SK-N-SH treated with all-trans-retinoic acid at 6 μM for 48 hours (cell line): ENCODE data around the gene PDGFC.

Experiments used
- ATAC-seq: fragments of 200-7000 bp; cut with Tn5 transposase; 3 replicates; pipeline ENCODE4 v1.9.1; 2020; ENCODE audit warnings: mild to moderate bottlenecking, moderate library complexity
- ARNTL ChIP-seq: fragments of 450-650 bp; formaldehyde crosslinking; IDR thresholded peaks from 2 replicates; pipeline ENCODE4 v1.5.0; 2020; ENCODE audit warnings: low read depth, mild to moderate bottlenecking, moderate library complexity, borderline replicate concordance
- BACH2 ChIP-seq: fragments of 250-450 bp; sonication (Bioruptor Pico); IDR thresholded peaks from 2 replicates; pipeline ENCODE4 v1.9.0; 2021; ENCODE audit warnings: mild to moderate bottlenecking, borderline replicate concordance
- CSDC2 ChIP-seq: fragments of 250-450 bp; sonication (Bioruptor Pico); IDR thresholded peaks from 2 replicates; pipeline ENCODE4 v1.5.0; 2020; ENCODE audit warnings: mild to moderate bottlenecking, moderate library complexity
- ESRRG ChIP-seq: fragments of 250-450 bp; sonication (Bioruptor Pico); IDR thresholded peaks from 2 replicates; pipeline ENCODE4 v1.6.1; 2021; ENCODE audit warnings: mild to moderate bottlenecking
- GLIS3 ChIP-seq: fragments of 250-450 bp; sonication (Bioruptor Pico); IDR thresholded peaks from 2 replicates; pipeline ENCODE4 v1.5.0; 2020; ENCODE audit warnings: mild to moderate bottlenecking, moderate library complexity
- ISL1 ChIP-seq: fragments of 250-450 bp; sonication (Bioruptor Pico); IDR thresholded peaks from 2 replicates; pipeline ENCODE4 v2.1.2; 2022; ENCODE audit warnings: mild to moderate bottlenecking, moderate library complexity
- OSR1 ChIP-seq: fragments of 250-450 bp; sonication (Bioruptor Pico); IDR thresholded peaks from 2 replicates; pipeline ENCODE4 v1.8.0; 2022; ENCODE audit warnings: moderate library complexity, mild to moderate bottlenecking, inconsistent platforms
- PPARA ChIP-seq: fragments of 250-450 bp; sonication (Bioruptor Pico); IDR thresholded peaks from 2 replicates; pipeline ENCODE4 v1.5.0; 2020; ENCODE audit warnings: mild to moderate bottlenecking, borderline replicate concordance
- RARB ChIP-seq: fragments of 250-450 bp; sonication (Bioruptor Pico); IDR thresholded peaks from 2 replicates; pipeline ENCODE4 v1.8.0; 2021; ENCODE audit warnings: mild to moderate bottlenecking, moderate library complexity
- SNAI2 ChIP-seq: fragments of 250-450 bp; sonication (Bioruptor Pico); IDR thresholded peaks from 2 replicates; pipeline ENCODE4 v1.5.0; 2020; ENCODE audit warnings: mild to moderate bottlenecking, moderate library complexity
- TCF4 ChIP-seq: fragments of 250-450 bp; sonication (Bioruptor Pico); IDR thresholded peaks from 2 replicates; pipeline ENCODE4 v1.8.0; 2021; ENCODE audit warnings: mild to moderate bottlenecking, moderate library complexity, borderline replicate concordance
- ZC3H10 ChIP-seq: fragments of 250-450 bp; sonication (Bioruptor Pico); IDR thresholded peaks from 2 replicates; pipeline ENCODE4 v1.5.1; 2021; ENCODE audit warnings: mild to moderate bottlenecking, moderate library complexity
- ZFP3 ChIP-seq: fragments of 250-450 bp; sonication (Bioruptor Pico); IDR thresholded peaks from 2 replicates; pipeline ENCODE4 v1.5.0; 2020; ENCODE audit warnings: mild to moderate bottlenecking, moderate library complexity
- ZFP30 ChIP-seq: fragments of 450-650 bp; formaldehyde crosslinking; IDR thresholded peaks from 2 replicates; pipeline ENCODE4 v1.5.0; 2022; ENCODE audit warnings: mild to moderate bottlenecking, moderate library complexity
- ZNF8 ChIP-seq: fragments of 450-650 bp; formaldehyde crosslinking; IDR thresholded peaks from 2 replicates; pipeline ENCODE4 v1.5.0; 2020; ENCODE audit warnings: mild to moderate bottlenecking, moderate library complexity
- TF ChIP-seq, protein P1 (sequence below): fragments of 250-450 bp; sonication (Bioruptor Pico); IDR thresholded peaks from 2 replicates; pipeline ENCODE4 v1.5.1; 2020; ENCODE audit warnings: low read depth, mild to moderate bottlenecking, moderate library complexity
- TF ChIP-seq, protein P2 (sequence below): fragments of 250-450 bp; sonication (Bioruptor Pico); IDR thresholded peaks from 2 replicates; pipeline ENCODE4 v1.8.0; 2020; ENCODE audit warnings: mild to moderate bottlenecking, moderate library complexity, borderline replicate concordance
- TF ChIP-seq, protein P3 (sequence below): fragments of 250-450 bp; sonication (Bioruptor Pico); IDR thresholded peaks from 2 replicates; pipeline ENCODE4 v1.5.1; 2021; ENCODE audit warnings: mild to moderate bottlenecking, moderate library complexity
- TF ChIP-seq, protein P4 (sequence below): fragments of 250-450 bp; sonication (Bioruptor Pico); IDR thresholded peaks from 2 replicates; pipeline ENCODE4 v1.5.0; 2020; ENCODE audit warnings: mild to moderate bottlenecking, moderate library complexity
- TF ChIP-seq, protein P5 (sequence below): fragments of 250-450 bp; sonication (Bioruptor Pico); IDR thresholded peaks from 2 replicates; pipeline ENCODE4 v1.8.0; 2021; ENCODE audit warnings: low read depth, mild to moderate bottlenecking, moderate library complexity, borderline replicate concordance

The PDGFC gene

DNA sequence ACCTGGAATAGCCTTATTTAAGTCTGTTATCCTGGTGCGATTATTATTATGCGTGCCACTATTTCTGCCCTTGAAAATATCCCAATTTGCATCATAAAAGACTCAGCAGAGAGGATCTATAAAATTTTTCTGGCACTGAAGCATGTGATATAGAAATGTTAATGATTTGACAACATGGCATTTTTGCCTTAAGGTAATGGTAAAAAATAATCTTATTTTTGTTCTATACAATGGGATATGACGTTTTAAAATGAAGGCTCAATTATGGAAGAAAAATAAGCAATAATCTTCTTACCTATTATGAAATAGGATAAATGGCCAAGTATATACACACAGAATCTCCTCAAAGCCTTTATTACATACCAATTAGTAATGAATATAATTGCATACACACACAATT lies 113.5 kb downstream of the PDGFC start:
- no peak for ATAC-seq

DNA sequence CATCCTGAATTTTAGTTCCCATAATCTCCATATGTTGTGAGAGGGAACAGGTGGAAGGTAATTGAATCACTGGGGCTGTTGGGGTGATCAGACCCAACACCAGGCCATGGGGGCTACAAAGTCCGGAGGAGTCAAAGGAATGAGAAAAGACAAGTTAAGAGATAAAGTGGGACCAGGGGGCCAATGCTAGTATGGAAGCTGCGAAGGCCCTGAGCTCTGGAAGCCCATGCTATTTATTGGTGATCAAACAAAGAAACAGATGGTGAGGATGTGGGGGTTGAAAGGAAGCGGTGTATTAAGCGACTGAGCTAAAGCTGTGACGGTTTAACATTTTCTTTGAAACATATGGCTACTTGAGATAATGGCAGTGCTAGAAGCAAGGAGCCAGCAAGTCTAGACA lies 132.8 kb downstream of the PDGFC start:
- TF ChIP-seq TCF4 (CRISPR knock-in tag) (no peak), OSR1 (CRISPR knock-in tag) (no peak), ESRRG (CRISPR knock-in tag) (no peak), GLIS3 (no peak), PPARA (CRISPR knock-in tag) (no peak), ZNF8 (CRISPR knock-in tag) (no peak), BACH2 (CRISPR knock-in tag) (no peak), ZFP3 (CRISPR knock-in tag) (no peak), RARB (no peak), SNAI2 (no peak), ZFP30 (CRISPR knock-in tag) (no peak)
- TF ChIP-seq, protein P1, sequence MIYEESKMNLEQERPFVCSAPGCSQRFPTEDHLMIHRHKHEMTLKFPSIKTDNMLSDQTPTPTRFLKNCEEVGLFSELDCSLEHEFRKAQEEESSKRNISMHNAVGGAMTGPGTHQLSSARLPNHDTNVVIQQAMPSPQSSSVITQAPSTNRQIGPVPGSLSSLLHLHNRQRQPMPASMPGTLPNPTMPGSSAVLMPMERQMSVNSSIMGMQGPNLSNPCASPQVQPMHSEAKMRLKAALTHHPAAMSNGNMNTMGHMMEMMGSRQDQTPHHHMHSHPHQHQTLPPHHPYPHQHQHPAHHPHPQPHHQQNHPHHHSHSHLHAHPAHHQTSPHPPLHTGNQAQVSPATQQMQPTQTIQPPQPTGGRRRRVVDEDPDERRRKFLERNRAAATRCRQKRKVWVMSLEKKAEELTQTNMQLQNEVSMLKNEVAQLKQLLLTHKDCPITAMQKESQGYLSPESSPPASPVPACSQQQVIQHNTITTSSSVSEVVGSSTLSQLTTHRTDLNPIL = no peak
- TF ChIP-seq, protein P2, sequence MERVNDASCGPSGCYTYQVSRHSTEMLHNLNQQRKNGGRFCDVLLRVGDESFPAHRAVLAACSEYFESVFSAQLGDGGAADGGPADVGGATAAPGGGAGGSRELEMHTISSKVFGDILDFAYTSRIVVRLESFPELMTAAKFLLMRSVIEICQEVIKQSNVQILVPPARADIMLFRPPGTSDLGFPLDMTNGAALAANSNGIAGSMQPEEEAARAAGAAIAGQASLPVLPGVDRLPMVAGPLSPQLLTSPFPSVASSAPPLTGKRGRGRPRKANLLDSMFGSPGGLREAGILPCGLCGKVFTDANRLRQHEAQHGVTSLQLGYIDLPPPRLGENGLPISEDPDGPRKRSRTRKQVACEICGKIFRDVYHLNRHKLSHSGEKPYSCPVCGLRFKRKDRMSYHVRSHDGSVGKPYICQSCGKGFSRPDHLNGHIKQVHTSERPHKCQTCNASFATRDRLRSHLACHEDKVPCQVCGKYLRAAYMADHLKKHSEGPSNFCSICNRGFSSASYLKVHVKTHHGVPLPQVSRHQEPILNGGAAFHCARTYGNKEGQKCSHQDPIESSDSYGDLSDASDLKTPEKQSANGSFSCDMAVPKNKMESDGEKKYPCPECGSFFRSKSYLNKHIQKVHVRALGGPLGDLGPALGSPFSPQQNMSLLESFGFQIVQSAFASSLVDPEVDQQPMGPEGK (CRISPR knock-in tag) = no peak
- TF ChIP-seq, protein P3, sequence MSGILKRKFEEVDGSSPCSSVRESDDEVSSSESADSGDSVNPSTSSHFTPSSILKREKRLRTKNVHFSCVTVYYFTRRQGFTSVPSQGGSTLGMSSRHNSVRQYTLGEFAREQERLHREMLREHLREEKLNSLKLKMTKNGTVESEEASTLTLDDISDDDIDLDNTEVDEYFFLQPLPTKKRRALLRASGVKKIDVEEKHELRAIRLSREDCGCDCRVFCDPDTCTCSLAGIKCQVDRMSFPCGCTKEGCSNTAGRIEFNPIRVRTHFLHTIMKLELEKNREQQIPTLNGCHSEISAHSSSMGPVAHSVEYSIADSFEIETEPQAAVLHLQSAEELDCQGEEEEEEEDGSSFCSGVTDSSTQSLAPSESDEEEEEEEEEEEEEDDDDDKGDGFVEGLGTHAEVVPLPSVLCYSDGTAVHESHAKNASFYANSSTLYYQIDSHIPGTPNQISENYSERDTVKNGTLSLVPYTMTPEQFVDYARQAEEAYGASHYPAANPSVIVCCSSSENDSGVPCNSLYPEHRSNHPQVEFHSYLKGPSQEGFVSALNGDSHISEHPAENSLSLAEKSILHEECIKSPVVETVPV (CRISPR knock-in tag) = no peak
- TF ChIP-seq, protein P4, sequence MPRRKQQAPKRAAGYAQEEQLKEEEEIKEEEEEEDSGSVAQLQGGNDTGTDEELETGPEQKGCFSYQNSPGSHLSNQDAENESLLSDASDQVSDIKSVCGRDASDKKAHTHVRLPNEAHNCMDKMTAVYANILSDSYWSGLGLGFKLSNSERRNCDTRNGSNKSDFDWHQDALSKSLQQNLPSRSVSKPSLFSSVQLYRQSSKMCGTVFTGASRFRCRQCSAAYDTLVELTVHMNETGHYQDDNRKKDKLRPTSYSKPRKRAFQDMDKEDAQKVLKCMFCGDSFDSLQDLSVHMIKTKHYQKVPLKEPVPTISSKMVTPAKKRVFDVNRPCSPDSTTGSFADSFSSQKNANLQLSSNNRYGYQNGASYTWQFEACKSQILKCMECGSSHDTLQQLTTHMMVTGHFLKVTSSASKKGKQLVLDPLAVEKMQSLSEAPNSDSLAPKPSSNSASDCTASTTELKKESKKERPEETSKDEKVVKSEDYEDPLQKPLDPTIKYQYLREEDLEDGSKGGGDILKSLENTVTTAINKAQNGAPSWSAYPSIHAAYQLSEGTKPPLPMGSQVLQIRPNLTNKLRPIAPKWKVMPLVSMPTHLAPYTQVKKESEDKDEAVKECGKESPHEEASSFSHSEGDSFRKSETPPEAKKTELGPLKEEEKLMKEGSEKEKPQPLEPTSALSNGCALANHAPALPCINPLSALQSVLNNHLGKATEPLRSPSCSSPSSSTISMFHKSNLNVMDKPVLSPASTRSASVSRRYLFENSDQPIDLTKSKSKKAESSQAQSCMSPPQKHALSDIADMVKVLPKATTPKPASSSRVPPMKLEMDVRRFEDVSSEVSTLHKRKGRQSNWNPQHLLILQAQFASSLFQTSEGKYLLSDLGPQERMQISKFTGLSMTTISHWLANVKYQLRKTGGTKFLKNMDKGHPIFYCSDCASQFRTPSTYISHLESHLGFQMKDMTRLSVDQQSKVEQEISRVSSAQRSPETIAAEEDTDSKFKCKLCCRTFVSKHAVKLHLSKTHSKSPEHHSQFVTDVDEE (CRISPR knock-in tag) = no peak
- ATAC-seq = no peak

More for the DNA sequence above, 113.5 kb downstream of the PDGFC start:
- TF ChIP-seq ZNF8 (CRISPR knock-in tag) = no peak
- TF ChIP-seq, protein P1 = no peak
- no peak for TF ChIP-seq ARNTL (CRISPR knock-in tag)
- no peak for TF ChIP-seq ZC3H10
- no peak for TF ChIP-seq GLIS3
- TF ChIP-seq, all 23 proteins: peak for 0

DNA sequence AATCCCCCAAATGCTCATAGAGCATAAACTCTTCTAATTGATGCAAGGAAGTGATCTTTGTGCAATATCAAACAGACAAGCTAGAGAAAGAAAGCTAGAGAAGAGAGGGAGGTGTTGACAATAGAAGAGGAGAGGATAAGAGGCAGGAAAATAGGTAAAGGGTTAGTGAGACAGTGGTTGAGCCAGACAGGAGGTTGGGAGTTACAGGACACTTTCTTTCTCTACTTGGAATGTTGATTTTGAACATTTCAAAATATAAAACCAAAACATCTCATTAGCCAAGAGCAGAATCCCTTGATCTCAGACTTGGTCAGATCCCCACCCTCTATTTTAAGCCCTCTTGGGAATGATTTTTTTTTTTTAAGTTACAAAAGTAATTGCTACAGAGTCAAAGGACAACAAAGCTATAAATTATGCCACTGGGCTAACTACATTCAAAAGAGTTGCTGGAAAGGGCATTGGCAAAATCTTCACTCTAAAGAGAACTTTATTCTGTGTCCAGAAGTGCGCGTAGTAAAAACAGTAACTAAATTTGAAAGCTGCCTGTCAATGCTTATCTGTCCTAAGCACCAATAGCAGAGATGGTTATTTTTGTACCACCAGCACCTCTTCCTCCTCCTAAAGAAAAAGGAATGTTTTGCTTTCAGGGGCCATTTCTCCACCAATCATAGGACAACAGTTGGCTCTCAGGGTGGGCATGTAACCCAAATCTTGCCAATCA lies 133.8 kb downstream of the PDGFC start:
- no peak for ATAC-seq
- TF ChIP-seq, protein P4 (CRISPR knock-in tag) = no peak
- TF ChIP-seq RARB (no peak), ISL1 (CRISPR knock-in tag) (no peak), CSDC2 (CRISPR knock-in tag) (no peak), BACH2 (CRISPR knock-in tag) (no peak), ZNF8 (CRISPR knock-in tag) (no peak), ZC3H10 (no peak)
- TF ChIP-seq, protein P2 (CRISPR knock-in tag) = no peak
- TF ChIP-seq, protein P1 = no peak
- TF ChIP-seq, protein P5, sequence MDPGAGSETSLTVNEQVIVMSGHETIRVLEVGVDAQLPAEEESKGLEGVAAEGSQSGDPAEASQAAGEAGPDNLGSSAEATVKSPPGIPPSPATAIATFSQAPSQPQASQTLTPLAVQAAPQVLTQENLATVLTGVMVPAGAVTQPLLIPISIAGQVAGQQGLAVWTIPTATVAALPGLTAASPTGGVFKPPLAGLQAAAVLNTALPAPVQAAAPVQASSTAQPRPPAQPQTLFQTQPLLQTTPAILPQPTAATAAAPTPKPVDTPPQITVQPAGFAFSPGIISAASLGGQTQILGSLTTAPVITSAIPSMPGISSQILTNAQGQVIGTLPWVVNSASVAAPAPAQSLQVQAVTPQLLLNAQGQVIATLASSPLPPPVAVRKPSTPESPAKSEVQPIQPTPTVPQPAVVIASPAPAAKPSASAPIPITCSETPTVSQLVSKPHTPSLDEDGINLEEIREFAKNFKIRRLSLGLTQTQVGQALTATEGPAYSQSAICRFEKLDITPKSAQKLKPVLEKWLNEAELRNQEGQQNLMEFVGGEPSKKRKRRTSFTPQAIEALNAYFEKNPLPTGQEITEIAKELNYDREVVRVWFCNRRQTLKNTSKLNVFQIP (CRISPR knock-in tag) = no peak
